COR-L47 (cell line): ENCODE measurements around the gene SLC4A1AP.

ENCODE experiments used
- DNase-seq: peaks from one replicate; lab custom pipeline; 2025; lab: John Stamatoyannopoulos, UW

The SLC4A1AP gene

GRCh38 chr2:27721335-27721734 lies 57.6 kb downstream of the SLC4A1AP start:
- no peak for DNase-seq

- no peak for DNase-seq
Measured at GRCh38 chr2:27721884-27722485, 58.3 kb downstream of the SLC4A1AP start.

- peak; percentile 55 for DNase-seq
Measured at GRCh38 chr2:27723372-27724144, 59.9 kb downstream of the SLC4A1AP start.

GRCh38 chr2:27724191-27724590 lies 60.5 kb downstream of the SLC4A1AP start:
- DNase-seq: no peak

GRCh38 chr2:27724905-27725701 lies 61.4 kb downstream of the SLC4A1AP start:
- no peak for DNase-seq

- no peak for DNase-seq
Measured at GRCh38 chr2:27727257-27727656, 63.6 kb downstream of the SLC4A1AP start.

- DNase-seq: no peak
Measured at GRCh38 chr2:27728081-27728858, 64.6 kb downstream of the SLC4A1AP start.

- no peak for DNase-seq
Measured at GRCh38 chr2:27729198-27729597, 65.5 kb downstream of the SLC4A1AP start.

GRCh38 chr2:27729614-27730013 lies 65.9 kb downstream of the SLC4A1AP start:
- DNase-seq: no peak

- no peak for DNase-seq
Measured at GRCh38 chr2:27730261-27730662, 66.6 kb downstream of the SLC4A1AP start.

- DNase-seq: no peak
Measured at GRCh38 chr2:27730980-27731691, 67.4 kb downstream of the SLC4A1AP start.

- DNase-seq: no peak
Measured at GRCh38 chr2:27734305-27734704, 70.6 kb downstream of the SLC4A1AP start.

GRCh38 chr2:27735263-27735904 lies 71.7 kb downstream of the SLC4A1AP start:
- no peak for DNase-seq

GRCh38 chr2:27736031-27736889 lies 72.6 kb downstream of the SLC4A1AP start:
- DNase-seq: no peak

GRCh38 chr2:27736890-27737204 lies 73.2 kb downstream of the SLC4A1AP start:
- no peak for DNase-seq

- no peak for DNase-seq
Measured at GRCh38 chr2:27737676-27738348, 74.1 kb downstream of the SLC4A1AP start.

GRCh38 chr2:27738349-27739057 lies 74.8 kb downstream of the SLC4A1AP start:
- DNase-seq: no peak

- DNase-seq: no peak
Measured at GRCh38 chr2:27739058-27739373, 75.3 kb downstream of the SLC4A1AP start.

GRCh38 chr2:27741673-27742072 lies 78.0 kb downstream of the SLC4A1AP start:
- no peak for DNase-seq
